HepG2 (cell line): Measurements from ENCODE around the gene TMEFF1. TPM values are rescaled to one million over a fixed set of nuclear protein-coding genes. Genes with fewer than 3 reads are reported as not detected.

Experiments
- ARNT ChIP-seq: fragments of 450-650 bp; IDR thresholded peaks from 2 replicates; pipeline ENCODE4 v1.6.1; 2017
- HNRNPK ChIP-seq: fragments of 200-400 bp; formaldehyde crosslinking; IDR thresholded peaks from 2 replicates; pipeline ENCODE4 v1.6.1; 2018; ENCODE audit warnings: low read length, low read depth, moderate library complexity, mild to moderate bottlenecking; ENCODE audit not compliant: poor library complexity, severe bottlenecking
- KLF13 ChIP-seq: sonication (generic); formaldehyde crosslinking; IDR thresholded peaks from 2 replicates; pipeline ENCODE4 v1.4.0; 2020; ENCODE audit warnings: mild to moderate bottlenecking, missing genetic modification reagents
- KMT2A ChIP-seq: sonication (generic); formaldehyde crosslinking; IDR thresholded peaks from 2 replicates; pipeline ENCODE4 v1.4.0; 2020; ENCODE audit warnings: missing genetic modification reagents
- MEF2D ChIP-seq: sonication (generic); formaldehyde crosslinking; IDR thresholded peaks from 2 replicates; pipeline ENCODE4 v1.5.1; 2020; ENCODE audit warnings: mild to moderate bottlenecking, missing genetic modification reagents
- PTBP1 ChIP-seq: fragments of 200-400 bp; formaldehyde crosslinking; IDR thresholded peaks from 2 replicates; pipeline ENCODE4 v1.6.1; 2018; ENCODE audit warnings: low read length, low read depth; ENCODE audit not compliant: poor library complexity, severe bottlenecking
- ZNF24 ChIP-seq: fragments of 450-650 bp; IDR thresholded peaks from 2 replicates; pipeline ENCODE4 v1.6.1; 2017; ENCODE audit warnings: antibody characterized with exemption, mild to moderate bottlenecking
- ZNF333 ChIP-seq: sonication (generic); formaldehyde crosslinking; IDR thresholded peaks from 2 replicates; pipeline ENCODE4 v1.4.0; 2020; ENCODE audit warnings: mild to moderate bottlenecking, missing genetic modification reagents, borderline replicate concordance
- ZNF557 ChIP-seq: sonication (generic); formaldehyde crosslinking; IDR thresholded peaks from 2 replicates; pipeline ENCODE4 v1.4.0; 2020; ENCODE audit warnings: missing genetic modification reagents
- ZNF777 ChIP-seq: sonication (generic); formaldehyde crosslinking; IDR thresholded peaks from 2 replicates; pipeline ENCODE4 v1.4.0; 2020; ENCODE audit warnings: missing genetic modification reagents
- polyA plus RNA-seq, 8 experiments: library from polyadenylated mRNA; depleted of rRNA in 3 of 8; stranded (reverse) in 7 of 8; unstranded in 1 of 8; fragments of >200 nt; fragmentation: Illumina TruSeq in 4 of 8; extraction: Trizol in 4 of 8; gene quantifications; 2 replicates each; pipeline versions ENCODE4 v1.2.1 to v1.2.3, GENCODE V29; 2011 to 2016; ENCODE audit warnings: low read depth in 4 of 8, missing spikeins in 1 of 8, mixed read lengths in 1 of 8; ENCODE audit not compliant: insufficient read depth in 1 of 8
- total RNA-seq, 5 experiments: library from RNA; depleted of rRNA; stranded (reverse); fragments of >200 nt; fragmentation: Illumina TruSeq; extraction: Trizol; gene quantifications; 2 replicates each; pipeline ENCODE4 v1.2.3, GENCODE V29; 2016; ENCODE audit warnings: low read depth in 1 of 5
- TF ChIP-seq, protein P1 (sequence below): sonication (generic); formaldehyde crosslinking; conservative IDR thresholded peaks from 2 replicates; pipeline ENCODE4 v1.8.1; 2023; ENCODE audit warnings: missing genetic modification reagents
- TF ChIP-seq, protein P2 (sequence below): sonication (generic); formaldehyde crosslinking; IDR thresholded peaks from 2 replicates; pipeline ENCODE4 v1.9.0; 2021; ENCODE audit warnings: mild to moderate bottlenecking, missing genetic modification reagents
- TF ChIP-seq, protein P3 (sequence below): sonication (generic); formaldehyde crosslinking; IDR thresholded peaks from 2 replicates; pipeline ENCODE4 v1.4.0; 2020; ENCODE audit warnings: missing genetic modification reagents, borderline replicate concordance
- TF ChIP-seq, protein P4 (sequence below): sonication (generic); formaldehyde crosslinking; IDR thresholded peaks from 2 replicates; pipeline ENCODE4 v1.4.0; 2020; ENCODE audit warnings: mild to moderate bottlenecking, missing genetic modification reagents
- TF ChIP-seq, protein P5 (sequence below): sonication (generic); formaldehyde crosslinking; IDR thresholded peaks from 2 replicates; pipeline ENCODE4 v1.5.0; 2020; ENCODE audit warnings: missing genetic modification reagents

TMEFF1 gene
- total and polyA plus RNA-seq, 2 of the 13 experiments (the other 11 are each of a cell fraction or from before 2014, with no cell fraction given): 0.87 to 1.9 TPM

DNA sequence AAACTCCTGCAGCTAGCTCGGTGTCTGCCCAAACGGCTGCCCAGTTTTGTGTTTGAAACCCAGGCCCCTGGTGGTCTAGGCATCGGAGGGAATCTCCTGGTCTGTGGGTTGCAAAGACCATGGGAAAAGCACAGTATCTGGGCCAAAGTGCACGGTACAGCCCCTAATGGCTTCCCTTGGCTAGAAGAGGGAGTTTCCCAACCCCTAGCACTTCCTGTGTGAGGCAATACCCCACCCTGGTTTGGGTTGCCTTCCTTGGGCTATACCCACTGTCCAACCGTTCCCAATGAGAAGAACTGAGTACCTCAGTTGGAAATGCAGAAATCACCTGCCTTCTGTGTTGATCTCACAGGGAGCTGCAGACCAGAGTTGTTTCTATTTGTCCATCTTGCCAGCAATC lies 146.7 kb downstream of the TMEFF1 start (continued):
- TF ChIP-seq ZNF777 (no peak), MEF2D (no peak), HNRNPK (no peak), ZNF24 (no peak), PTBP1 (no peak), ARNT (no peak), KLF13 (no peak), ZNF557 (CRISPR knock-in tag) (no peak), KMT2A (CRISPR knock-in tag) (no peak), ZNF333 (CRISPR knock-in tag) (no peak)
- TF ChIP-seq, protein P1, sequence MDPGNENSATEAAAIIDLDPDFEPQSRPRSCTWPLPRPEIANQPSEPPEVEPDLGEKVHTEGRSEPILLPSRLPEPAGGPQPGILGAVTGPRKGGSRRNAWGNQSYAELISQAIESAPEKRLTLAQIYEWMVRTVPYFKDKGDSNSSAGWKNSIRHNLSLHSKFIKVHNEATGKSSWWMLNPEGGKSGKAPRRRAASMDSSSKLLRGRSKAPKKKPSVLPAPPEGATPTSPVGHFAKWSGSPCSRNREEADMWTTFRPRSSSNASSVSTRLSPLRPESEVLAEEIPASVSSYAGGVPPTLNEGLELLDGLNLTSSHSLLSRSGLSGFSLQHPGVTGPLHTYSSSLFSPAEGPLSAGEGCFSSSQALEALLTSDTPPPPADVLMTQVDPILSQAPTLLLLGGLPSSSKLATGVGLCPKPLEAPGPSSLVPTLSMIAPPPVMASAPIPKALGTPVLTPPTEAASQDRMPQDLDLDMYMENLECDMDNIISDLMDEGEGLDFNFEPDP (CRISPR knock-in tag): no peak
- TF ChIP-seq, protein P2, sequence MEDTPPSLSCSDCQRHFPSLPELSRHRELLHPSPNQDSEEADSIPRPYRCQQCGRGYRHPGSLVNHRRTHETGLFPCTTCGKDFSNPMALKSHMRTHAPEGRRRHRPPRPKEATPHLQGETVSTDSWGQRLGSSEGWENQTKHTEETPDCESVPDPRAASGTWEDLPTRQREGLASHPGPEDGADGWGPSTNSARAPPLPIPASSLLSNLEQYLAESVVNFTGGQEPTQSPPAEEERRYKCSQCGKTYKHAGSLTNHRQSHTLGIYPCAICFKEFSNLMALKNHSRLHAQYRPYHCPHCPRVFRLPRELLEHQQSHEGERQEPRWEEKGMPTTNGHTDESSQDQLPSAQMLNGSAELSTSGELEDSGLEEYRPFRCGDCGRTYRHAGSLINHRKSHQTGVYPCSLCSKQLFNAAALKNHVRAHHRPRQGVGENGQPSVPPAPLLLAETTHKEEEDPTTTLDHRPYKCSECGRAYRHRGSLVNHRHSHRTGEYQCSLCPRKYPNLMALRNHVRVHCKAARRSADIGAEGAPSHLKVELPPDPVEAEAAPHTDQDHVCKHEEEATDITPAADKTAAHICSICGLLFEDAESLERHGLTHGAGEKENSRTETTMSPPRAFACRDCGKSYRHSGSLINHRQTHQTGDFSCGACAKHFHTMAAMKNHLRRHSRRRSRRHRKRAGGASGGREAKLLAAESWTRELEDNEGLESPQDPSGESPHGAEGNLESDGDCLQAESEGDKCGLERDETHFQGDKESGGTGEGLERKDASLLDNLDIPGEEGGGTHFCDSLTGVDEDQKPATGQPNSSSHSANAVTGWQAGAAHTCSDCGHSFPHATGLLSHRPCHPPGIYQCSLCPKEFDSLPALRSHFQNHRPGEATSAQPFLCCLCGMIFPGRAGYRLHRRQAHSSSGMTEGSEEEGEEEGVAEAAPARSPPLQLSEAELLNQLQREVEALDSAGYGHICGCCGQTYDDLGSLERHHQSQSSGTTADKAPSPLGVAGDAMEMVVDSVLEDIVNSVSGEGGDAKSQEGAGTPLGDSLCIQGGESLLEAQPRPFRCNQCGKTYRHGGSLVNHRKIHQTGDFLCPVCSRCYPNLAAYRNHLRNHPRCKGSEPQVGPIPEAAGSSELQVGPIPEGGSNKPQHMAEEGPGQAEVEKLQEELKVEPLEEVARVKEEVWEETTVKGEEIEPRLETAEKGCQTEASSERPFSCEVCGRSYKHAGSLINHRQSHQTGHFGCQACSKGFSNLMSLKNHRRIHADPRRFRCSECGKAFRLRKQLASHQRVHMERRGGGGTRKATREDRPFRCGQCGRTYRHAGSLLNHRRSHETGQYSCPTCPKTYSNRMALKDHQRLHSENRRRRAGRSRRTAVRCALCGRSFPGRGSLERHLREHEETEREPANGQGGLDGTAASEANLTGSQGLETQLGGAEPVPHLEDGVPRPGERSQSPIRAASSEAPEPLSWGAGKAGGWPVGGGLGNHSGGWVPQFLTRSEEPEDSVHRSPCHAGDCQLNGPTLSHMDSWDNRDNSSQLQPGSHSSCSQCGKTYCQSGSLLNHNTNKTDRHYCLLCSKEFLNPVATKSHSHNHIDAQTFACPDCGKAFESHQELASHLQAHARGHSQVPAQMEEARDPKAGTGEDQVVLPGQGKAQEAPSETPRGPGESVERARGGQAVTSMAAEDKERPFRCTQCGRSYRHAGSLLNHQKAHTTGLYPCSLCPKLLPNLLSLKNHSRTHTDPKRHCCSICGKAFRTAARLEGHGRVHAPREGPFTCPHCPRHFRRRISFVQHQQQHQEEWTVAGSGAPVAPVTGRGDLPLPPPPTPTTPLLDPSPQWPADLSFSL (CRISPR knock-in tag): no peak
- TF ChIP-seq, protein P3, sequence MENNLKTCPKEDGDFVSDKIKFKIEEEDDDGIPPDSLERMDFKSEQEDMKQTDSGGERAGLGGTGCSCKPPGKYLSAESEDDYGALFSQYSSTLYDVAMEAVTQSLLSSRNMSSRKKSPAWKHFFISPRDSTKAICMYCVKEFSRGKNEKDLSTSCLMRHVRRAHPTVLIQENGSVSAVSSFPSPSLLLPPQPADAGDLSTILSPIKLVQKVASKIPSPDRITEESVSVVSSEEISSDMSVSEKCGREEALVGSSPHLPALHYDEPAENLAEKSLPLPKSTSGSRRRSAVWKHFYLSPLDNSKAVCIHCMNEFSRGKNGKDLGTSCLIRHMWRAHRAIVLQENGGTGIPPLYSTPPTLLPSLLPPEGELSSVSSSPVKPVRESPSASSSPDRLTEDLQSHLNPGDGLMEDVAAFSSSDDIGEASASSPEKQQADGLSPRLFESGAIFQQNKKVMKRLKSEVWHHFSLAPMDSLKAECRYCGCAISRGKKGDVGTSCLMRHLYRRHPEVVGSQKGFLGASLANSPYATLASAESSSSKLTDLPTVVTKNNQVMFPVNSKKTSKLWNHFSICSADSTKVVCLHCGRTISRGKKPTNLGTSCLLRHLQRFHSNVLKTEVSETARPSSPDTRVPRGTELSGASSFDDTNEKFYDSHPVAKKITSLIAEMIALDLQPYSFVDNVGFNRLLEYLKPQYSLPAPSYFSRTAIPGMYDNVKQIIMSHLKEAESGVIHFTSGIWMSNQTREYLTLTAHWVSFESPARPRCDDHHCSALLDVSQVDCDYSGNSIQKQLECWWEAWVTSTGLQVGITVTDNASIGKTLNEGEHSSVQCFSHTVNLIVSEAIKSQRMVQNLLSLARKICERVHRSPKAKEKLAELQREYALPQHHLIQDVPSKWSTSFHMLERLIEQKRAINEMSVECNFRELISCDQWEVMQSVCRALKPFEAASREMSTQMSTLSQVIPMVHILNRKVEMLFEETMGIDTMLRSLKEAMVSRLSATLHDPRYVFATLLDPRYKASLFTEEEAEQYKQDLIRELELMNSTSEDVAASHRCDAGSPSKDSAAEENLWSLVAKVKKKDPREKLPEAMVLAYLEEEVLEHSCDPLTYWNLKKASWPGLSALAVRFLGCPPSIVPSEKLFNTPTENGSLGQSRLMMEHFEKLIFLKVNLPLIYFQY (CRISPR knock-in tag): no peak
- TF ChIP-seq, protein P4, sequence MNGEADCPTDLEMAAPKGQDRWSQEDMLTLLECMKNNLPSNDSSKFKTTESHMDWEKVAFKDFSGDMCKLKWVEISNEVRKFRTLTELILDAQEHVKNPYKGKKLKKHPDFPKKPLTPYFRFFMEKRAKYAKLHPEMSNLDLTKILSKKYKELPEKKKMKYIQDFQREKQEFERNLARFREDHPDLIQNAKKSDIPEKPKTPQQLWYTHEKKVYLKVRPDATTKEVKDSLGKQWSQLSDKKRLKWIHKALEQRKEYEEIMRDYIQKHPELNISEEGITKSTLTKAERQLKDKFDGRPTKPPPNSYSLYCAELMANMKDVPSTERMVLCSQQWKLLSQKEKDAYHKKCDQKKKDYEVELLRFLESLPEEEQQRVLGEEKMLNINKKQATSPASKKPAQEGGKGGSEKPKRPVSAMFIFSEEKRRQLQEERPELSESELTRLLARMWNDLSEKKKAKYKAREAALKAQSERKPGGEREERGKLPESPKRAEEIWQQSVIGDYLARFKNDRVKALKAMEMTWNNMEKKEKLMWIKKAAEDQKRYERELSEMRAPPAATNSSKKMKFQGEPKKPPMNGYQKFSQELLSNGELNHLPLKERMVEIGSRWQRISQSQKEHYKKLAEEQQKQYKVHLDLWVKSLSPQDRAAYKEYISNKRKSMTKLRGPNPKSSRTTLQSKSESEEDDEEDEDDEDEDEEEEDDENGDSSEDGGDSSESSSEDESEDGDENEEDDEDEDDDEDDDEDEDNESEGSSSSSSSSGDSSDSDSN (CRISPR knock-in tag): no peak
- TF ChIP-seq, protein P5, sequence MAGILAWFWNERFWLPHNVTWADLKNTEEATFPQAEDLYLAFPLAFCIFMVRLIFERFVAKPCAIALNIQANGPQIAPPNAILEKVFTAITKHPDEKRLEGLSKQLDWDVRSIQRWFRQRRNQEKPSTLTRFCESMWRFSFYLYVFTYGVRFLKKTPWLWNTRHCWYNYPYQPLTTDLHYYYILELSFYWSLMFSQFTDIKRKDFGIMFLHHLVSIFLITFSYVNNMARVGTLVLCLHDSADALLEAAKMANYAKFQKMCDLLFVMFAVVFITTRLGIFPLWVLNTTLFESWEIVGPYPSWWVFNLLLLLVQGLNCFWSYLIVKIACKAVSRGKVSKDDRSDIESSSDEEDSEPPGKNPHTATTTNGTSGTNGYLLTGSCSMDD: no peak
